HG03432 (cell line): ENCODE results near the gene ZNF543.

Experiments used
- ATAC-seq: cut with Tn5 transposase; IDR thresholded peaks from one replicate; pipeline ENCODE4 v1.9.1; 2021; ENCODE audit warnings: mild to moderate bottlenecking, moderate library complexity; ENCODE audit not compliant: unreplicated experiment

Gene ZNF543

DNA sequence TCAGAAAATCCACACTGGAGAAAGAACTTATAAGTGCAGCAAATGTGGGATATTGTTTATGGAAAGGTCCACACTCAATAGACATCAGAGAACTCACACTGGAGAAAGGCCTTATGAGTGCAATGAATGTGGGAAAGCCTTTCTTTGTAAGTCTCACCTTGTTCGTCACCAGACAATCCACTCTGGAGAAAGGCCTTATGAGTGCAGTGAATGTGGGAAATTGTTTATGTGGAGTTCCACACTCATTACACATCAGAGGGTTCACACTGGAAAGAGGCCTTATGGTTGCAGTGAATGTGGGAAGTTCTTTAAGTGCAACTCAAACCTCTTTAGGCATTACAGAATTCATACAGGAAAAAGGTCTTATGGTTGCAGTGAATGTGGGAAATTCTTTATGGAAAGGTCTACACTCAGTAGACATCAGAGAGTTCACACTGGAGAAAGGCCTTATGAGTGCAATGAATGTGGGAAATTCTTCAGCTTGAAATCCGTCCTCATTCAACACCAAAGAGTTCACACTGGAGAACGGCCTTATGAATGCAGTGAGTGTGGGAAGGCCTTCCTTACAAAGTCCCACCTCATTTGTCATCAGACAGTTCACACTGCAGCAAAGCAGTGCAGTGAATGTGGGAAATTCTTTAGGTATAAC lies 57.4 kb downstream of the ZNF543 start:
- no peak for ATAC-seq
